Fibroblast of lung (primary cell): ENCODE data around the gene SH3PXD2A.

Experiments used
- EZH2 ChIP-seq: IDR thresholded peaks from 2 replicates; pipeline ENCODE4 v1.5.1; 2012; ENCODE audit warnings: low read length, control low read depth, mild to moderate bottlenecking; ENCODE audit errors: missing control alignments
- TF ChIP-seq, protein P1 (sequence below), 2 donors: IDR thresholded peaks in 1 of 2; conservative IDR thresholded peaks in 1 of 2; 1 replicate in 1 of 2; 2 replicates in 1 of 2; pipeline ENCODE4 v1.5.1; 2011 to 2012; ENCODE audit warnings: low read length in 2 of 2, control low read depth in 1 of 2, inconsistent platforms in 1 of 2, low read depth in 1 of 2, mild to moderate bottlenecking in 1 of 2

DNA sequence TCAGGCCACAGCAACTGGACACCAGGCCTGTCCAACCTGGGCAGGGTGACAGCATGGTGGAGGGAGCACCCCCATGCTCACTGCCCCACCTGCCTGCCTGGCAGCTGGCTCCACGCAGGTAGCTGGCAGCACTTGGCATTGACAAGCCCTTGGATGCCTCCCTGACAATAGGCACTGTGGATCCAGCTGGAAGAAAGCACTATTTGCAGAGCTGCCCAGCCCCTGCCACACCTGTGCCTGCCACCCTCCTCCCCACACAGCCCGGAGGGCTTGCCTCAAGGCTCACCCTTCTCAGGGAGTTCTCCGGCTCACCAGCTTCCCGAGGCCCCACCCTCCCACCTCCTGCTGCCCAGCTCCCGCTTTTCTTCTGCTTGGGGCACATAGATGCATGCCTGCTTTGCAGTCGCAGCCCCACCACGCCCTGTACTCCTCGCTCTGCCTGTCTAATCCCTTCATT lies 201.8 kb downstream of the SH3PXD2A start:
- TF ChIP-seq, protein P1, sequence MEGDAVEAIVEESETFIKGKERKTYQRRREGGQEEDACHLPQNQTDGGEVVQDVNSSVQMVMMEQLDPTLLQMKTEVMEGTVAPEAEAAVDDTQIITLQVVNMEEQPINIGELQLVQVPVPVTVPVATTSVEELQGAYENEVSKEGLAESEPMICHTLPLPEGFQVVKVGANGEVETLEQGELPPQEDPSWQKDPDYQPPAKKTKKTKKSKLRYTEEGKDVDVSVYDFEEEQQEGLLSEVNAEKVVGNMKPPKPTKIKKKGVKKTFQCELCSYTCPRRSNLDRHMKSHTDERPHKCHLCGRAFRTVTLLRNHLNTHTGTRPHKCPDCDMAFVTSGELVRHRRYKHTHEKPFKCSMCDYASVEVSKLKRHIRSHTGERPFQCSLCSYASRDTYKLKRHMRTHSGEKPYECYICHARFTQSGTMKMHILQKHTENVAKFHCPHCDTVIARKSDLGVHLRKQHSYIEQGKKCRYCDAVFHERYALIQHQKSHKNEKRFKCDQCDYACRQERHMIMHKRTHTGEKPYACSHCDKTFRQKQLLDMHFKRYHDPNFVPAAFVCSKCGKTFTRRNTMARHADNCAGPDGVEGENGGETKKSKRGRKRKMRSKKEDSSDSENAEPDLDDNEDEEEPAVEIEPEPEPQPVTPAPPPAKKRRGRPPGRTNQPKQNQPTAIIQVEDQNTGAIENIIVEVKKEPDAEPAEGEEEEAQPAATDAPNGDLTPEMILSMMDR (conservative IDR thresholded peaks at IDR 0.05 in 1 of 2, IDR thresholded peaks at IDR 0.05 in 1 of 2; ENCODE audit: low read depth in 1 of 2, low read length in 2 of 2), result no peak
- no peak for TF ChIP-seq EZH2
